ENCODE data around the gene TRPC4AP.

The TRPC4AP gene

DNA sequence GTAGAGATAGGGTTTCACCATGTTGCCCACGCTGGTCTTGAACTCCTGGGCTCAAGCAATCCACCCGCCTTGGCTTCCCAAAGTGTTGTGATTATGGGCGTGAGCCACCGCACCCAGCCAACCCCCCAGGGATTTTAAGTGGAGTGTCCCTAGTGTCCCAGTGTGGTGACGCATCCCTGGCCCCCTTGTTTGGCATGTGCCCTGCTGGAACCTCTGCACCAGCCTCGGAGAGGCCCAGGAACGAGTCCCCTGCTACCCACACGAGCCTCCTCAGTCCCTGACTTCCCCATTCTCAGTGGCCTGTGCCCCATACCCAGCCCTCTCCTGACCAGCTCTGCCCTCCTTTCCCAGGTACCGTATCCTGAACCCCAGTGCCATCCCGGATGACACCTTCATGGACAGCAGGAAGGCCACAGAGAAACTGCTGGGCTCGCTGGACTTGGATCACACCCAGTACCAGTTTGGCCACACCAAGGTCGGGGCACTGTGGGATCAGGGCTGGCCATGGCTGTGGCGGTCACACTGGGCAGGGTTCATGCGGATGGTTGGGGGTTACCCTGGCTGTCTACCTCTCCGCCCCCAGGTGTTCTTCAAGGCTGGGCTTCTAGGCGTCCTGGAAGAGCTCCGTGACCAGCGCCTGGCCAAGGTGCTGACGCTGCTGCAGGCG, 99.7 kb downstream of the TRPC4AP start:
- TF ChIP-seq, protein P1, sequence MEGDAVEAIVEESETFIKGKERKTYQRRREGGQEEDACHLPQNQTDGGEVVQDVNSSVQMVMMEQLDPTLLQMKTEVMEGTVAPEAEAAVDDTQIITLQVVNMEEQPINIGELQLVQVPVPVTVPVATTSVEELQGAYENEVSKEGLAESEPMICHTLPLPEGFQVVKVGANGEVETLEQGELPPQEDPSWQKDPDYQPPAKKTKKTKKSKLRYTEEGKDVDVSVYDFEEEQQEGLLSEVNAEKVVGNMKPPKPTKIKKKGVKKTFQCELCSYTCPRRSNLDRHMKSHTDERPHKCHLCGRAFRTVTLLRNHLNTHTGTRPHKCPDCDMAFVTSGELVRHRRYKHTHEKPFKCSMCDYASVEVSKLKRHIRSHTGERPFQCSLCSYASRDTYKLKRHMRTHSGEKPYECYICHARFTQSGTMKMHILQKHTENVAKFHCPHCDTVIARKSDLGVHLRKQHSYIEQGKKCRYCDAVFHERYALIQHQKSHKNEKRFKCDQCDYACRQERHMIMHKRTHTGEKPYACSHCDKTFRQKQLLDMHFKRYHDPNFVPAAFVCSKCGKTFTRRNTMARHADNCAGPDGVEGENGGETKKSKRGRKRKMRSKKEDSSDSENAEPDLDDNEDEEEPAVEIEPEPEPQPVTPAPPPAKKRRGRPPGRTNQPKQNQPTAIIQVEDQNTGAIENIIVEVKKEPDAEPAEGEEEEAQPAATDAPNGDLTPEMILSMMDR (IDR thresholded peaks at IDR 0.05), result no peak
- H3K27ac ChIP-seq, result no peak overlapping the region
- no peak for DNase-seq (ENCODE audit: low spot score)
- H3K4me3 ChIP-seq, result no peak overlapping the region

DNA sequence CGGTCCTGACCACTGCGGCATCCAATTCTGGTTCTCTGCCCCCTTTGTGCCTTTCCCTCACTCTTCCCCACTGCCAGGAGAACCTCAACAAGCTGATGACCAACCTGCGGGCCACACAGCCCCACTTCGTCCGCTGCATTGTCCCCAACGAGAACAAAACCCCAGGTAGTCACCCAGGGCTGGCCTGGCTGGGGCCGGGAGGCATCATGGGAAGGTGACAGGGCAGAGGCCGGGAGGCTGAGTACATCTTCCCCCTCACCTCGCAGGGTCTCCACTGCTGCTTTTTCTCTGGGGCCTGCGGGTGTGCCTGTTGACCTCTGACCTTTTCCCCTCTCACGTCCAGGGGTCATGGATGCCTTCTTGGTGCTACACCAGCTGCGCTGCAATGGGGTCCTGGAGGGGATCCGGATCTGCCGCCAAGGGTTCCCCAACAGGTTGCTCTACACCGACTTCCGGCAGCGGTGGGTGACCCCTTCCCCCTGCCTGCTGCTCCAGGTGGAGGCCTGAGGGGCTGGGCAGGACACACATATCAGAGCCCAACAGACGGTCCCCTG, 101.9 kb downstream of the TRPC4AP start:
- TF ChIP-seq, protein P1 (IDR thresholded peaks at IDR 0.05), result no peak
- H3K4me3 ChIP-seq, result no peak overlapping the region
- DNase-seq (ENCODE audit: low spot score), result no peak
- H3K27ac ChIP-seq, result no peak overlapping the region

DNA sequence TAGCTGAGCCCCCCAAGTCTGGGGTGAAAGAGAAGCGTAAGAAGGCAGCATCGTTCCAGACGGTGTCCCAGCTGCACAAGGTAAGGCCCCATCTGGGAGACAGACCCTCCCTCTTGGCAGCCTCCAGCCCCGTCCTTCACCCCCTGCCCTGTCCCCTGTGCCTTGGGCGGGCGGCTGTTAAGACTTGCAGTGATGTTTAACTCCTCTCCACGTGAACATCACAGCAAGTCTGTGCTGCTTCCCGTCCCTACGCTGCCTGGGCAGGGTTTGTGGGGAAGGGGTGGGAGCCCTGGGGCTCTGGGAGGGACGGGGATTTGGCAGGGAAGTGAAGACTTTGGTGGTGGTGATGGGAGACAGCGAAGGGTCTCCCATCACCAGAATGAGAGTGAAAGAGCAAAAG, 102.4 kb downstream of the TRPC4AP start:
- DNase-seq (ENCODE audit: low spot score), result no peak
- H3K27ac ChIP-seq, result no peak overlapping the region
- H3K4me3 ChIP-seq, result no peak overlapping the region
- TF ChIP-seq, protein P1 (IDR thresholded peaks at IDR 0.05), result no peak

DNA sequence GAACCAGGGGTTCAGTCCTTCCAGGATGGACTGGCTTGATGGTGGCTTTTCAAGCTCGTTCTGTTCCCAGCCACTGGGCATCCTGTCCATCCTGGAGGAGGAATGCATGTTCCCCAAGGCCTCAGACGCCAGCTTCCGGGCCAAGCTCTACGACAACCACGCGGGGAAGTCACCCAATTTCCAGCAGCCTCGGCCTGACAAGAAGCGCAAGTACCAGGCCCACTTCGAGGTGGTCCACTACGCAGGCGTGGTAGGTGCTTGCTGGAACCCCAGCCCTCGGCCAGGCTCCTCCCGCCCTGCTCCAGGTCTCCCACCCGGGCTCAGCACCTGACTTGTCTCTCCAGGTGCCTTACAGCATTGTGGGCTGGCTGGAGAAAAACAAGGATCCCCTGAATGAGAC, 102.9 kb downstream of the TRPC4AP start:
- no peak for DNase-seq (ENCODE audit: low spot score)
- Histone ChIP-seq H3K27ac (no peak overlapping the region), H3K4me3 (no peak overlapping the region)
- TF ChIP-seq, protein P1 (IDR thresholded peaks at IDR 0.05), result no peak

DNA sequence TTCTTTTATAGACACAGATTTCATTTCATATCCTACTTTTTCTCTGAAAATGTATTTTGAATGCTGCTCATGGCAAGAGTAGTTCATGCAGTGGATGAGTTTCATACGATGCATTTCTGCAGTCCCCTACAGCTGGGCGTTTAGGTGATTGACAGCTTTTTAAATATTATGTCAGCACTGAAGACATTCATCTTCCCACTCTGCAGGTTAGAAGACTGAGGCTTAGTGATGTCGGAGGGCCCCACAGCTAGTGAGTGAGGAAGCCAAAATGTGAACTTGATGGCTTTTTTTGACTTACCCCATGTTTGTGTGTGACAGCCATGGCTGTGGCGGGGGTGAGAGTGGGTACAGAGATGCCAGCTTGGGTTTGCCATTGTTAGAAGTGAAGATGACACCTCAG, 103.5 kb downstream of the TRPC4AP start:
- TF ChIP-seq, protein P1 (IDR thresholded peaks at IDR 0.05), result no peak
- DNase-seq (ENCODE audit: low spot score), result no peak
- Histone ChIP-seq H3K27ac (no peak overlapping the region), H3K4me3 (no peak overlapping the region)

DNA sequence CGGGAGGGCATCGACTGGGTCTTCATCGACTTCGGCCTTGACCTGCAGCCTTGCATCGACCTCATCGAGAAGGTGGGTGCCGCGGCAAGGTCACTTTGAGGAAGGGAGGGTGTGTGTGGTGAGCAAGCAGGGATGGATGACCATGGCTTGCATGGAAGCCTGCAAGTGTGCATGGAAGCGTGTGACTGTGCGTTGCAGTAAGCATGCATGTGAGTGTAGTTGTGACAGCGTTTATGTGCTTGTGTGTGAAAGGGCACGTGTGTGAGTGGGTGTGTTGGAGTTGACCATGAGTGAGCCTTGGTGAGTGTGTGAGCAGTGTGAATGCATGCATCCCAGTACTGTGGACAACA, 104.4 kb downstream of the TRPC4AP start:
- DNase-seq (ENCODE audit: low spot score), result no peak
- Histone ChIP-seq H3K4me3 (no peak overlapping the region), H3K27ac (no peak overlapping the region)
- TF ChIP-seq, protein P1 (IDR thresholded peaks at IDR 0.05), result no peak
